RCC 7860 (cell line): Measurements from ENCODE around the gene MID2.
"Not testable (repeated sequence)": the region's sequence is repeated elsewhere in the genome, so short reads cannot be mapped to it uniquely, and the experiment has no call there.

ENCODE experiments used
- DNase-seq: peaks from one replicate; pipeline ENCODE4 v3.0.0-alpha.2; 2015; ENCODE audit warnings: low spot score
- FAIRE-seq: peaks from 2 replicates; lab custom pipeline; 2012; peaks lifted over from hg19 to GRCh38; lab: Jason Lieb, UNC

Gene MID2, protein sequence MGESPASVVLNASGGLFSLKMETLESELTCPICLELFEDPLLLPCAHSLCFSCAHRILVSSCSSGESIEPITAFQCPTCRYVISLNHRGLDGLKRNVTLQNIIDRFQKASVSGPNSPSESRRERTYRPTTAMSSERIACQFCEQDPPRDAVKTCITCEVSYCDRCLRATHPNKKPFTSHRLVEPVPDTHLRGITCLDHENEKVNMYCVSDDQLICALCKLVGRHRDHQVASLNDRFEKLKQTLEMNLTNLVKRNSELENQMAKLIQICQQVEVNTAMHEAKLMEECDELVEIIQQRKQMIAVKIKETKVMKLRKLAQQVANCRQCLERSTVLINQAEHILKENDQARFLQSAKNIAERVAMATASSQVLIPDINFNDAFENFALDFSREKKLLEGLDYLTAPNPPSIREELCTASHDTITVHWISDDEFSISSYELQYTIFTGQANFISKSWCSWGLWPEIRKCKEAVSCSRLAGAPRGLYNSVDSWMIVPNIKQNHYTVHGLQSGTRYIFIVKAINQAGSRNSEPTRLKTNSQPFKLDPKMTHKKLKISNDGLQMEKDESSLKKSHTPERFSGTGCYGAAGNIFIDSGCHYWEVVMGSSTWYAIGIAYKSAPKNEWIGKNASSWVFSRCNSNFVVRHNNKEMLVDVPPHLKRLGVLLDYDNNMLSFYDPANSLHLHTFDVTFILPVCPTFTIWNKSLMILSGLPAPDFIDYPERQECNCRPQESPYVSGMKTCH

DNA sequence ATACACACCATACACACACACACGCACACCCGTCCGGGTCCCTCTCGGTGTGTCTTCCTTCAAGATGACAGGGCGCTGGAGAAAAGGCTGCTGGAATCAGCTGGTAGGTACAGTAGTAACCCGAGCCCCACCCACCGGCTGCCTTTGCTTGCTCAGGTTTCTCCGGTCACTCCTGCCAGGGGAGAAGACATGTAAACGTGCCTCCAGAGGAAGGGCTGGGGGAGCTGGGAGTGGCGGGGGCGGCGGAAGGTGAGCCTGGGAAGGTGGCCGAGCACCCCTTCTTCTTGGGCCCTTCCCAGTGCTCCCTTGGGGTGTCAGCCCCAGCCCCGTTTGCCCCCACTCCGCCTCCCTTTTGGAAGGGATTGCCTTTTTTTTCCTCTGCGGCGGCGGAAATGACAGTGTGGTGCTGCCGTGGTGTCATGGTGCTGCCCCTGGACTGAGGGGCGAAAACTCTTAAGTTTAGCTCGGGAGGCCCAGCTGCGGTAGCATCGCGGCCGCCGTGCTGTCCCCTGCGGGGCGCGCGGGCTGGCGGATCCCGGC, at the start of gene MID2:
TSS of gene MID2 (plus strand) at position 169 of the 540 bp plus-strand sequence. CDS start 561 bp downstream, outside the sequence.
- FAIRE-seq (no peak), DNase-seq (peak; percentile 30)

GRCh38 chrX:107776649-107777535, 48.8 kb upstream of the MID2 start:
- peak; percentile 88 for FAIRE-seq

GRCh38 chrX:107777536-107777832, 48.2 kb upstream of the MID2 start, which contains the start of gene NCBP2L:
TSS of gene NCBP2L (plus strand) at chrX:107777733. CDS start at chrX:107794221, 16,488 bp downstream.
- no peak for DNase-seq
- FAIRE-seq, result no peak

More at GRCh38 chrX:107776649-107777535, 48.8 kb upstream of the MID2 start:
- peak; percentile 70 for DNase-seq

DNA sequence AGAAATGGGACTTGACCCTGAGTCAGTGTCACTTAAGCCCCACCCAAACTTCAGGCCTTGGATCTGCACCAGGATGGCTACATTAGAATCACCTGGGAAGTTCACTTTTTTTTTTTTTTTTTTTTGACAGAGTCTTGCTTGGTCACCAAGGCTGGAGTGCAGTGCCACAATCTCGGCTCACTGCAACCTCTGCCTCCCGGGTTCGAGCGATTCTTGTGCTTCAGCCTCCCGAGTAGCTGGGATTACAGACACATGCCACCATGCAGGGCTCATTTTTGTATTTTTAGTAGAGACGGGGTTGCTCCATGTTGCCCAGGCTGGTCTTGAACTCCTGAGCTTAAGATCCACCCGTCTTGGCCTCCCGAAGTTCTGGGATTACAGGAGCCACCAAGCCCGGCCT, 45.1 kb upstream of the MID2 start:
- FAIRE-seq (no peak), DNase-seq (no peak)

- FAIRE-seq (no peak), DNase-seq (no peak)
These were observed 37.8 kb upstream of the MID2 start for GRCh38 chrX:107787827-107788226.

DNA sequence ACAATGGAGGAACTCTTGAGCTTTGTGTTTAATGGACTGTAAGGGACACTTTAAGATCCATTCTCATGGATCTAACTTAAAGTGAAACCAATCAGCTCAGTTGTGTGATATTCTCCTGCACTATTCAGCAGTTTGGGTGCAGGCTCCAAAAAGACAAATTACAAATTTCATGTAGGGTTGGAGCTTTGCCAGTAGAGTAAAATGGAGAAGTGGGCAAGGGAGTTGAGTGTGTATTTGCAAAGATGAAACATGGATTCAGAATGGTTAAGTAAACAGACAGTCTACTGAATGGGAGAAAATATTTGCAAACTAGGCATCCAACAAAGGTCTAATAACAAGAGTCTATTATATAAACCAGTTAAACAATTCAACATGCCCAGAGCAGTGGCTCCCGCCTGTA, 21.2 kb upstream of the MID2 start:
- FAIRE-seq, result no peak
- no peak for DNase-seq

- no peak for DNase-seq
- no peak for FAIRE-seq
These were observed 20.5 kb upstream of the MID2 start for GRCh38 chrX:107805179-107805578.

DNA sequence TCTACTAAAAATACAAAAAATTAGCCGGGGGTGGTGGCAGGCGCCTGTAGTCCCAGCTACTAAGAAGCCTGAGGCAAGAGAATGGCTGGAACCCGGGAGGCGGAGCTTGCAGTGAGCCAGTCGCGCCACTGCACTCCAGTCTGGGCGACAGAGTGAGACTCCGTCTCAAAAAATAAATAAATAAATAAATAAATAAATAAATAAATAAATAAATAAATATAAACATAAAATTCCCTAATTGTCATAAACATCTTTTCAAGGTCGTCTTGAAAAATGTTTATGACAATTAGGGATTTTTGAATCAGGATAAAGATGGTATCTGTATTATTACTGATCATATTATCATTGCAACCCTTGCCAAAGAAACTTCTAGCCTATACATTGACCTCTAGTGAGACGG, 15.6 kb upstream of the MID2 start:
- not testable (repeated sequence) for FAIRE-seq, DNase-seq

DNA sequence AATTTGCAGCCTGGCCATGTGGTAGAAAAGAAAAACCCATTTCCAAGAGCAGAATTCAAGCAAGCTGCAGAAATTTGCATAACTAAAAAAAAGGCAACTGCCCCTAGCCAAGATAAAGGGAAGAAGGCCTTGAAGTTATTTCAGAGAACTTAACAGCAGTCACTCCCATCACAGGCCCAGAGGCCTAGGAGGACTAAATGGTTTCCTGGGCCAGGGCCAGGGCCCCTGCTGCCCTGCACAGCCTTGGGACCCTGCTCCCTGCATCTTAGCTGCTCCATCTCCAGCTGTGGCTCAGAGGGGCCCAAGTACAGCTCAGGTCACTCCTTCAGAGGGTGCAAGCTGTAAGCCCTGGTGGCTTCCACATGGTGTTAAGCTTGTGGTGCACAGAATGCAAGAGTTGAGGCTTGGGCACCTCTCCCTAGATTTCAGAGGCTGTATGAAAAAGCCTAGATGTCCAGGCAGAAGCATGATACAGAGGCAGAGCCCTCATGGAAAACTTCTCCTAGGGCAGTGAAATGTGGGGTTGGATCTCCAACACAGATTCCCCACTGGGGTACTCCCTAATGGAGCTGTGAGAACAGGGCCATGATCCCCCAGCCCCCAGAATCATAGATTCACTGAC, 6.7 kb upstream of the MID2 start:
- FAIRE-seq (no peak), DNase-seq (no peak)

DNA sequence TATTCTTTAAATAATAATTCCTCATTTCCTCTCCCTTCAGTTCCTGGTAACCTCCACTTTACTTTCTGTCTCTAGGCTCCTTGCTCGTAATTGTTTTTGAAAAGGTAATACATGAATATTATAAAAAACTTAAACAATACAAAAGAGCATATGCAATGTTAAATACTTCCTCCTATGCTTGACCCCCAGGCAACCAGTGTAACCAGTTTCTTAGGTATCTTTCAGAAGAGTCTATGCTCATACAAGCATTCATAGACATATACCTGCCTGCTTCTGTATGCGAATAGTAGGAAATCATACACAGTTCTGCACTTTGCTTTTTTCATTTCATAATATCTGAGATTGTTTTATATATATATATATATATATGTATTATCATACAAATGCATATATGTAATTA, 2.6 kb upstream of the MID2 start:
- DNase-seq (no peak), FAIRE-seq (no peak)

DNA sequence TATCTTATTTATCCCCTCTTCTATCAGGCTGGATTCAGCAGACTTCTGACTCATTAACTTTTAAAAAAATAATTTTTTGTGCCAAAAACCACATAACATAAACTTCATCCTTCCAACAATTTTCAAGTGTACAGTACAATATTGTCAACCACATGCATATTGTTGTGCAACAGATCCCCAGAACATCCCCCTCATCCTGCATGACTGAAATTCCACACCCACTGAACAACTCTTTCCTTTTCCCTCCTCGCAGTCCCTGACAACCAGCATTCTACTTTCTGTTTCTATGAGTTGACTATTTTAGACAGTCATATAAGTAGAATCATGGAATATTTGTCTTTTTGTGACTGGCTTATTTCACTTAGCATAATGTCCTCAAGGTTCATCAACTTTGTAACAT, 2.2 kb upstream of the MID2 start:
- FAIRE-seq, result no peak
- DNase-seq, result peak; percentile 3

DNA sequence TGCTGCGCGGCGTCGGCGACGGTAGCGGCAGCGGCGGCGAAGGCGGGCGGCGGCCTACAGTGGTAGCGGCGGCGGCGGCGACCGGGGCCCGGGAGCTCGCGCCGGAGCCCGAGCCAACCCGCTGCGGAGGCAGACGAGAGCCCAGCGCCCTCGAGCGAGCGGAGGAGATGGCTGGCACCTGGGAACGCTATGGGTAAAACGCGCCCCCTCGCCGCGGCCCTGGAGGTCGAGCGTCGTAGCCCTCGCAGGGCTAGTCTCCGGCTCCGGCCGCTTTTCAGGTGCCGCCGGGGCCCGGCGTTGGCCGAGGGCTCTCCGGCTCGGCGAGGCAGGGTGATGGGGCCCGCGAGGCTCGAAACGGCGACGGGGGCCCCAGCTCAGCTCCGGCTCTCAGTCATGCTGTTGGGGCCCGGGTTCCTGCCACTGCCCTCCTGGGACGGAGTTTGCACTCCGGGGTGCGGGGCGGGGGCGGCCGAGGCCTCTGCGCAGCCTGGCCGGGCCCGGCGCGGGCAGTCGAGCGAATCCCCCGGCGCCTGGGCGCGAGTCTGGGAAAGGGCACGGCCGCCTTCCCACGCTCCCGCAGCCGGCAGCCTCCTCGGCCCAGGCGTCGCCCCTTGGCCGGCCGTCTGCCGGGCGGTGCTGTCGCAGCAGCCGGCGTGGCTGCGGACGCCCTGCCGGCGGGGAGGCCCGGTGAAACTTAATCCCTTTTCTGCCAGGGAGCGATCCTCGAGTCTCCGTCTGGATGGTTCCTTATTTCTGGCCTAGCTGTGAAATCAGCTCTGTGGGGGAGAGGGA, 768 bp downstream of the MID2 start:
- DNase-seq (peak; percentile 17), FAIRE-seq (no peak)

DNA sequence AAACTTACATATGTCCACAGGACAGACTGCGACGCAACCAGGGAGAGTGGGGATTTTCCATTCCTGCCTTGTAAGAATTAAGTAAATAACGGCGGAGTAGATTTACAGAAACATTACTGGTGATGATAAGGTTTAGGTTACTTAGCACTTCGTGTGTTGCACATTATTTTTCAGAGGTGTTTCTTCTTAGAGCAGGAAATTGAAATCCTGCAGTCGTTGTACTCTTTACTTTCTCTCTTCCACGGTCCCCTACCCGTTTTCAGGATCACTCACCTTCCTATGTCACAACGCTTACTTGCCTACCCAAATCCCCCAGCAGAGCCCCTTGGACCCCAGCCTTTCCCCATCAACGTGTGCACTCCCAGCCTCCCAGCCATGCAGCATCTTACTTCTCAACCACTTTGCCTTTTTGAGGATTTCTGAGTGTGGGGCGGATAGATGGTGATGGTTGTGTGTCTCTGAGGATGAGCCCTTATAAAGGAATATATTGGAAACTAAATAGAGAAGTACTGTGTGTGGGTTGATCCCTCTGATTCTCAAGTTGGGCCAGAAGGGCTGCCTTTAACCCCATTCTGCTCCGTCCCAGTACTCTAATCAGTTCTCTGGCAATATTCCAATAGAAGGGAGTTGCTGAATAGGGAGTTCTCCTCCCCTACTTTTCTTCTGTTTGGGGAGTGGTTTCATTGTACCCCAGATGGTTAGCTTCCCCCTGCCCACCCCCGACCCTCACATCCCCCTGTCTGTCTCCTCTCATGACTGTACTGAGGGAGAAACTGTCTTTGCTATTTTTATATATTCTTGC, 1.6 kb downstream of the MID2 start:
- DNase-seq (no peak), FAIRE-seq (no peak)

- no peak for DNase-seq
- no peak for FAIRE-seq
These were observed 2.2 kb downstream of the MID2 start for GRCh38 chrX:107827852-107828251.

- FAIRE-seq, result no peak
- no peak for DNase-seq
These were observed 4.2 kb downstream of the MID2 start for GRCh38 chrX:107829878-107830277.

- DNase-seq, result no peak
- FAIRE-seq, result no peak
These were observed 5.5 kb downstream of the MID2 start for GRCh38 chrX:107831071-107831730.

DNA sequence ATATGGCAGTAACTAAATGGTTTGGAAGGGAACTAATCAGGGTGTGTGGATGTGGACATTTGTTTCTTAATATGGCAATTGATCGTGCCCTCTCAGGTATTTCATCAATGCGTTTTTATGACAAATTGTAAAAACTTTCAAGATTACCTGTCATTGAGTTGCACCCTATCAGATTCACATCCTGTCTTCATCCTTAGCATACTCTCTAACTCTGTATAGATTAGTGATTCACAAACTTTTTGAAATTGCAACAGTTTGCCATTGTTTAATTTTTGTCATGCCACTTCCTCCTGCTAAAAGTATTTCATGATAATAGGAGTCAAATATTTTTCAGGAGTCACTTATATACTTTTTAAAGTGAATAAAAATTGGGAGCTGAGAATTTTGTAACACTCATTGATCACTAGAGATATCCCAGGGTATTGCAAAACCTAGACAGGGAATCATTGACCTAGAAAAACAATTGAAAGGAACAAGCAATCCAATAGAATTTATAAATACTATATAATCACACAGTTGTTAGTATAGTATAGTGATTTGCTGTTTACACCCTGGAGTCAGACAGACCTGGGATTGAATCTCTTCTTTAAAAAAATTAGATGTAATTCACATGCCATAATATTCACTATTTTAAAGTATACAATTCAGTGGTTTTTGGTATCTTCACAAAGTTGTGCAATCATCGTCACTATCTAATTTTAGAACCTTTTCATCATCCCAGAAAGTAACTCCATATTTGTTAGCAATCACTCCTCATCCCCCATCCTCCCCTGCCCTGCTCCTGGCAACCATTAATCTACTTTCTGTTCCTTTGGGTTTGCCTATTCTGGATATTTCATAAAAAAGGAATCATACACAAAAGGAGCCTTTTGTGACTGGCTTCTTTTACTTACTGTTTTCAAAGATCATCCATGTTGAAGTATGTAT, 8.9 kb downstream of the MID2 start:
- no peak for FAIRE-seq
- no peak for DNase-seq
